ENCODE data around the gene RPS6KC1.

The RPS6KC1 gene

DNA sequence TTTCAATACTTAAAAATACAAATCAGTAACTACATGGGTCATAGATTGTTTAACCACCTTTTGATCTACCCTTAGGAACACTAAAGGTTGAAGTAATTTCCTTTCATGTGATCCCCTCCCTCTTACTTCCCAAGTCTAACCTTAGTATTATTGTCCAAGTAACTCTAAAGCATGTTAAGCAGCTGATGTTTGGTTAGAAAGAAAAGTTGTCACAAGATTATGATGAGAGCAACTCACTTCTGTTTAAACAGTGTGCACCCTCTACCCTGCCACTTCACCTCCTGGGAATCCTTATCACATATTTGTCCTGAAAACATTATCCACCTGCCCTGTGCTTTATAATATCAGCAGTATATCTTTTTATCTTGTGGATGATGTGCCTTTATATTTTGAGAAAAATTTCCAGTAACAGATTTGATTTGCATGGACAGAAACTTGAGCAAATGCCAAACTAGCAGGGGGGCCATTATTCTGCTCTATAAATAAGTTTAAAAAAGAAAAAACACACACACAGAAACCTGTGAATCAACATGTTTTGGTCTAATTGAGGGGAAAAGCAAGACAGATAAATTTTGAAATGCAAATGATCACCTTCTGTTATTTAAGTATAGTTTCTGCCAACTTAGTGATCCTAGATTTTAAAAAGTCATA is 194.3 kb downstream of the RPS6KC1 start:
- no peak for DNase-seq

- no peak for DNase-seq
These were observed 196.0 kb downstream of the RPS6KC1 start for GRCh38 chr1:213247038-213247437.

DNA sequence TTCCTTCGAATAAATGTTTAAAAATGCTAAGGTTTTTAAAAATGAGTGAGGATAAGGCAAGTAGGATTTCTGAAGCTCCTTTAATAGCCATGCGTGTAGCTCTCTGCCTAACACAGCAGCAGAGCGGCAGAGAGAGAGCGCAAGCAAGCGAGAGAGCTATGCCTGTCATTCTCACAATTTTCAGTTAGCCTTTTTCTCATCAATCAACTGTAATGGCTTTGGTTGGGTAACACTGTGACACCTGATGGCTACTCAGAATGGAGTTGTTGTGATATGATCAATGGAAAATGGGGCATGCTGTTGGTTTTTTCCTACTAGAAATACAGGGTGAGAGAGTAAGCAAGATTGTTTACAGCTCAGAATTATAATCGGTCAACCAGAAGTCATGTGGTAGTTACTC is 198.4 kb downstream of the RPS6KC1 start:
- no peak for DNase-seq

DNA sequence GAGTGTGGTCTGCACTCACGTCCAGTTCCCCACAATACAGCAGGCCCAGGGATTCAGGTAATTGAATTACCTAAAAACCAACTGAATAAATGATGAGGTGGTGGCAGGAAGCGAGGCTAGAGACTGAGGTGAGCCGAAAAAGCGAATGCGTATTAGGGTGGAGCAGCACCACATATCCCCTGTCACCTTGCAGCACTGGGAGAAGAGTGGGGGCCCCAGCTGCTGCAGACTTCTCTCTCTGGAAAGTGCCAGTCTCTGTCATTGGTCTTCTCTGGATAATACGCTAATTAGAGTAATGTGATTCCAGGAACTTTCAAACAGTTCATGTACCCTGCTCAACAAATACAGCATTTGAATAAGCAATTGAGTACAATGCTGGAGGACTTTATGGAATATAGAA is 199.0 kb downstream of the RPS6KC1 start:
- DNase-seq, result no peak

DNA sequence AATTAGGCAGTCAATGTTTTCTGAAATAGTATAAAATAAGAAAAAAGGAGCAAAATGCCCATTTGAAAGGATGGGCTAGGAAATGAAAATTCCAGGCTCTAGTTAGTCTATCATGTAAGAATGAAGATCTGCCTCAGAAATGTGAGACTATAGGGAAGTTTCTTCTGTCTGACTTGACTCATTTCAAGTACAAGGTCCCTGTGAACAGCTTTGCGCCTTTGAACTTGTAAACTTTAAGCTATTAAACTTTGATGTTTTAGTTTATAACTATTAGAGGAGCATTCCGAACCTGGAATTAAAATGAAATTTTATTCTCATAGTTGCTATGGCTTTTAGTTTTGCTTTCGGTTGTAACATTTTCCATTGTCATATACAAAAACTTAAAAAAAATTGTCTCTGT is 199.4 kb downstream of the RPS6KC1 start:
- DNase-seq, result no peak

GRCh38 chr1:213251972-213252371 is 200.9 kb downstream of the RPS6KC1 start:
- no peak for DNase-seq

DNA sequence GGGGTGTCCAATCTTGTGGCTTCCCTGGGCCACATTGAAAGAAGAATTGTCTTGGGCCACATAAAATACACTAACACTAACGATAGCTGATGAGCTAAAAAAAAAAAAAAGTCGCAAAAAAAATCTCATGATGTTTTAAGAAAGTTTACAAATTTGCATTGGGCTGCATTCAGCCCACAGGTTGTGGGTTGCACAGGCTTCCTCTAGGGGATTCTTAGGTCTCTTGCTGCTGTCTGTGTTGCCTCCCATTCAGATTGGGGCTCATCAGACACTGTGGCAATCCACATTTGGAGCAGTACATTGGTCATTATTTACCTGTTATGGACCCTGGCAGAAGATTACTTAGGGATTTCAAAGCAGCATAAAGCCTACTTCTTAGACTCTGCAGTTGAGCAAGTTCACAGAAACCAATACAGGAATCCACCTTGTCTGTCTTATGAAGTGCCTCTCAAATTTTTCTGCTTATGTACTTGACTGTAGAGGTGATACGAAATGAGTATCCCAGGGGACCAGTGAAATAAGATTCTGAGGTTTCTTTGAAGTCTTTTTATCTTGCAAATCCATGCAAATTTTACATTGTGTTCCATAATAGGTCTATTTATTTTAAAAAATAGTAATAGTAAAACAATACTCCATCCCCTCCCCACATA is 205.5 kb downstream of the RPS6KC1 start:
- DNase-seq, result no peak

DNA sequence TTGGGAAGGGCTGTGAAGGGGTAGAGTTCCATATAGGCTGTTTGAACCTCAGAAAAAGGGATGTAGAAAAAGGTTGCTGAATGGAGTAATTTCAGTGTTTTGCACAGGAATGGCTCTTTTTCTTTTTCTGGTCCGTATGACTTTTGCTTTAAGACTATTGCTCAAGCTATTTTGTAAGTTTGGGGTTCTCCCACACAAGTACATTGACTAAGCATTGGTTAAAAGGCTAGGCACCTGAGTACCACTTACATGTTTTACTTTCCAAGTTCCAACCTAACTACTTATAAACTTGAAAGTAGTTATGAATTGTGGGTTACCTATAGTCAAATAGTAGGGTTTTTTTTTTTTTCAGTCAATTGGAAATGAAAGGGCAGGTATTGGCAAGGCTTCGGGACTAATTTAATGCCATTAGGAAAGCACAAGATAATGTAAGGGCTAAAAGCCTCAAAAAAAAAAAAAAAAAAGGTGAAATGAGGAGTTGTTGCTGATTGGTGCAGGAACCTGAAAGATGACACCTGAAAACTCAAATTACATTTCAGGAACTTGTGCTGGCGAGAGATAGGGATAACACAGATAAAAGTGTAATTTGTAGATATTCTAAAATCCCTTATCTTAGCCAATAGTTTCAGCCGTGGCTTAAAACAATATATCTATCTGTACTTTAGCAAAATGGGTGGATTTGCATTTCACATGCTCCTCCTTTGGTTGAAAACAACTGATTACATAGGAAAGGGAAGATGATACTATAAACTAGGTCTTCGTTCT is 209.5 kb downstream of the RPS6KC1 start:
- no peak for DNase-seq

- DNase-seq, result no peak
These were observed 213.5 kb downstream of the RPS6KC1 start for GRCh38 chr1:213264531-213264930.

GRCh38 chr1:213266983-213267772 is 216.1 kb downstream of the RPS6KC1 start:
- DNase-seq, result no peak

GRCh38 chr1:213268221-213268620 is 217.2 kb downstream of the RPS6KC1 start:
- no peak for DNase-seq

DNA sequence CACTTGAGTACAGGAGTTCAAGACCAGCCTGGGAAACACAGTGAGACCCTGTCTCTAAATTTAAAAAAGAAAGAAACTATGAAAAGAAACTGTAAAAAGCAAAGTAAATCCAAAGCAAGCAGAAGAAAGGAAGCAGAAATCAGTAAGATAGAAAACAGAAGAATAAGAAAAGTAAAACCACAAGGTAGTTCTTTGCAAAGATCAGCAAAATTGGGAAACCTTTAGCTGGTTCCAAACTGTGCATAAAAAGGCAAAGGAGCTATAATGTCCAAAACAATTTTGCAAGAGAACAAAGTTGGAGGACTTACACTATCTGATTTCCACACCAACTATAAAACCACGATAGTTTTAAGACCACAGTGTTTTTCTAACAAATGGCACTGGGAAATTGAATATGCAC is 218.8 kb downstream of the RPS6KC1 start:
- DNase-seq, result no peak

DNA sequence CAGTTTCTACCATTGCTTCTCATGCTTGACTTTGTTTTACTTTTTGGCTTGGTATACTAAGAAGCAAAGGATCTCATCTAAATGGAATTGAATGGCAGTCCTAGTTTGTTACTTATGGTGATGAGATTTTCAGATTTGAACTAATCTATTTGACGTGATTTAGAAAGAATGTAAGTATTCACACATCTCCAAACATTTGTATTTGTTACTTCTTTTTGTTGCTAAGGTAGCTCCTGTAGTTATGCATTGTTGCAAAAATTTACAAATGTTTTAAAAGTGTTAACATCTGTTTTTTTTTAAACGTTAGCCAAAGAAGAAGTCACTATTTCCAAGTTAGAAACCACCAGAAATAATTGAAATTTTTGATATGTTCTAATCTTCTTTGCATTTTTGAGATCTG is 222.5 kb downstream of the RPS6KC1 start:
- DNase-seq, result no peak

GRCh38 chr1:213274140-213274539 is 223.1 kb downstream of the RPS6KC1 start:
- DNase-seq, result no peak

GRCh38 chr1:213275293-213275692 is 224.3 kb downstream of the RPS6KC1 start:
- no peak for DNase-seq

- no peak for DNase-seq
These were observed 225.2 kb downstream of the RPS6KC1 start for GRCh38 chr1:213276236-213276635.

DNA sequence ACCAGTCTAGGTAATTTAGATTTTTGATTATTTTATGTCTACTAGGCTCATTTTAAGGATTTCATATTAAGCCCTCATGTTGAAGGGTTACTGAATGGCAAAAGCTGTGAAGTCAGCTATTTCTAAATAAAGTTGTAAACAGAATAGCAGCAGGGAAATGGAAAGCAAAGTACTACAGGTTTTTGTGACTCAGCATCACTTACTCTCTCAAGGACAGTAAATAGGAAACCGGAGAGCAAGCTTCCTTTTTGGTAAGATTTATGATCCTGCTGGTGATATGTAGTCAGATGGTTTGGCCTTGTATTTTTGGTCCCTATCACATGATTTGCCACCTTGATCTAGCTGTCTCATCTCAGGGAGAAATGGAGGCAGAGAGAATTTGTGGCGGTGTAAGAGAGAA is 226.0 kb downstream of the RPS6KC1 start:
- DNase-seq, result no peak

DNA sequence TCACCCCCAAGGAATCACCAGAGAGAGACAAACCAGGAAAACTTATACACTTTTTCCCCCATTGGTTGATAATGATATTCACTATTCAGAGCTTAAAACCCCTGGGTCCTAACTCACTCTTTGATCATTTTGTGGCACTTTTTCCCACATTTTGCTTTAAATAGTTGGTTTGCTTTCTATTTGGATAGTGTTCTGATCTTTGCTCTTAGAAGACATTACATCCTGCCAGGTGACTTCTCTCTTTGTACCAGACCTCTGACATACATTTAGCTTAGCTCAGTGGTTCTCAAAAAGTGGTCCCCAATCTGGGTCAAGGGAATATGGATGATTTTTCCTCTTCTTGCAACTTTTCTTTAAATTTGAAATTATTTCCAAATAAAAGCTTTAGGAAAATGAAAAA is 228.4 kb downstream of the RPS6KC1 start:
- DNase-seq, result no peak

DNA sequence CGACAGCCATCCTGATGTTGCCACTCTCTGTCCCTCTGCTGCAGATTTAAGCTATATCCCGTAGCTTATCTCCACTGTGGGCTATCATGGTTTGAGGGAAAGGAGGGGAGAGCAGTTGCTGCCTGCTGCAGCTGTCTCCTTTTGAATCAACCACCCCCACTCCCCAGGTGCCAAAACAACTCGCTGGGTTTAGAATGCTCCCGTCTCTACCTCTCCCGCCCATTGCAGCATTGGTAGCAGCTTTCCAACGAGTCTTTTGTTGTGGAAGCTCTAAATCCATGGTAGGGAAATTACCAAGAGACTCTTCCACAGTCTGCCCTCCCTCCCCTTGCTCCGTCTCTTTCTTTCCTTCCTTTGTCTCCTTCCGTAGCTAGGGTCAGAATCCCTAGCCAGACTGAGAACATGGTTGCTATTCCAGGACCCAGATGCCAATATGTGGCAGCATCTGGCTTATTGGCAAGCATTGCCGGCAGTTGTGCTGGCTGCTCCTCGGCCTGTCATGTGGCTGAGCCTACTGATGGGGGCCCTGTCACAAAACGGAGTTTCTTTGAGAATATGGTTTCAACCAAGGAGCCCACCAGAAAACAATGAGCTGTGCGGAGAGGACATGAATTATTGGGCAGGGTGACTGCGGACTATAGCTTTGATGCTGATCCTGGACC is 230.7 kb downstream of the RPS6KC1 start:
- no peak for DNase-seq

- DNase-seq, result no peak
These were observed 233.6 kb downstream of the RPS6KC1 start for GRCh38 chr1:213284626-213285025.

DNA sequence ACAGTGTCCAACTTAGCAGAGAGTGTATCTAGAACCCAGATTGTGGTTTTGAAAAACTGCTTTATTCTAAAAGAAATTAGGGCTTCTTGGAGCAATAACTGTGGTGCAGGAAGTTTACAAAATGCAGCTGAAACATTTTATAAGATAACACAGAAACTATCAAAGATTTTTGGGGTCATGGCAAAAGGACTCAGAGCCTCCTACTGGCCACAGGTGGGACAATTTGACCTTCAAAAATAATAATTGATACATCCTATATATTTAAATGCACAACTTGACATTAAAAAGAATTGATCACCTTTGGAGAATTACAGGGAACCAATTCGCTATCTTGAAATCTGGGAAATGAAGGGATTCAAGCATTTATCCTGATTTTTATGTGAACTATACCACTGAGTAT is 235.2 kb downstream of the RPS6KC1 start:
- DNase-seq, result no peak

DNA sequence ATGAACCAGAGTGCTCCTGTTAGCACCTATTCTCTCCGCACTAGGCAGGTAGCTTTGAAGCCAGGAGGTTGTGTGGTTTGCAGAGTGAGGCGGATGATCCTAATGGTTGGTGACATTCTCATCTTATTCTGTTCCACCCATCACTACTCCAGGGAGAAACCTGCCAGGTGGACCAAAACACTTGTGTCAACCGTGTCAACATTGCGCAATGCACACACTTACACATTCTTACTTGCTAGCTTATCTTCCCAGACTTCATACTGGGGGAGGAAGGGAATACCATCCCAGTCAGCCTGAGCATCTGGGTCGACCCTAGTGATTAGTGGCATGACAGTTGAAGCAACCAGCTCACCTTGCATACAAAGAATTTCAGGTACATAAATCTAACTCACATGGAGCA is 236.9 kb downstream of the RPS6KC1 start:
- DNase-seq, result no peak

GRCh38 chr1:213291526-213291925 is 240.5 kb downstream of the RPS6KC1 start:
- DNase-seq, result no peak

Data from effector CD8-positive, alpha-beta T cell (primary cell).